ENCODE data around the gene RBMS3.
"Not testable (repeated sequence)": the region's sequence is repeated elsewhere in the genome, so short reads cannot be mapped to it uniquely, and the experiment has no call there.

The RBMS3 gene

DNA sequence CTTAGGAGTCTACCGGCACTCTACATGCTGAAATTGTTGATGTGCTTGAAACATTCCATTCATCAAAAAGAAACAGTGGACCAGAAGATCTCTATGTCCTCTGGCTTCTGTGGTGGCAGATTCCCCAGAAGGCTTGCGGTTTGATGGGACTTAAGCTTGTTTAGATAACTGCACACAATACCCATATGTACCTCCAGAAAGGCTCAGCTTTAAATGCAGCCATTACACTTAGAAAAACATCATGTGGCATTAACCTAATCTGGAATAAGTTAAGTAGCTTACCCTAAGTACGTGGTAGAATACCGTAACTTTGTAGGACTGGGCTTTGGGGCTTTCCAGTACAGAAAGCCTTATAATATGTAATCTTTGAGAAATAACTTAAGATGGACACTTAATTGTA lies 187.3 kb downstream of the RBMS3 start:
- peak; percentile 61 for DNase-seq (ENCODE audit: extremely low read depth, low read depth)
- H3K4me3 ChIP-seq (replicated peaks; ENCODE audit: low read depth, low read length) = no peak overlapping the region
- TF ChIP-seq, protein P1, sequence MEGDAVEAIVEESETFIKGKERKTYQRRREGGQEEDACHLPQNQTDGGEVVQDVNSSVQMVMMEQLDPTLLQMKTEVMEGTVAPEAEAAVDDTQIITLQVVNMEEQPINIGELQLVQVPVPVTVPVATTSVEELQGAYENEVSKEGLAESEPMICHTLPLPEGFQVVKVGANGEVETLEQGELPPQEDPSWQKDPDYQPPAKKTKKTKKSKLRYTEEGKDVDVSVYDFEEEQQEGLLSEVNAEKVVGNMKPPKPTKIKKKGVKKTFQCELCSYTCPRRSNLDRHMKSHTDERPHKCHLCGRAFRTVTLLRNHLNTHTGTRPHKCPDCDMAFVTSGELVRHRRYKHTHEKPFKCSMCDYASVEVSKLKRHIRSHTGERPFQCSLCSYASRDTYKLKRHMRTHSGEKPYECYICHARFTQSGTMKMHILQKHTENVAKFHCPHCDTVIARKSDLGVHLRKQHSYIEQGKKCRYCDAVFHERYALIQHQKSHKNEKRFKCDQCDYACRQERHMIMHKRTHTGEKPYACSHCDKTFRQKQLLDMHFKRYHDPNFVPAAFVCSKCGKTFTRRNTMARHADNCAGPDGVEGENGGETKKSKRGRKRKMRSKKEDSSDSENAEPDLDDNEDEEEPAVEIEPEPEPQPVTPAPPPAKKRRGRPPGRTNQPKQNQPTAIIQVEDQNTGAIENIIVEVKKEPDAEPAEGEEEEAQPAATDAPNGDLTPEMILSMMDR (IDR thresholded peaks at IDR 0.05; ENCODE audit: low read depth, low read length, missing control alignments) = no peak

DNA sequence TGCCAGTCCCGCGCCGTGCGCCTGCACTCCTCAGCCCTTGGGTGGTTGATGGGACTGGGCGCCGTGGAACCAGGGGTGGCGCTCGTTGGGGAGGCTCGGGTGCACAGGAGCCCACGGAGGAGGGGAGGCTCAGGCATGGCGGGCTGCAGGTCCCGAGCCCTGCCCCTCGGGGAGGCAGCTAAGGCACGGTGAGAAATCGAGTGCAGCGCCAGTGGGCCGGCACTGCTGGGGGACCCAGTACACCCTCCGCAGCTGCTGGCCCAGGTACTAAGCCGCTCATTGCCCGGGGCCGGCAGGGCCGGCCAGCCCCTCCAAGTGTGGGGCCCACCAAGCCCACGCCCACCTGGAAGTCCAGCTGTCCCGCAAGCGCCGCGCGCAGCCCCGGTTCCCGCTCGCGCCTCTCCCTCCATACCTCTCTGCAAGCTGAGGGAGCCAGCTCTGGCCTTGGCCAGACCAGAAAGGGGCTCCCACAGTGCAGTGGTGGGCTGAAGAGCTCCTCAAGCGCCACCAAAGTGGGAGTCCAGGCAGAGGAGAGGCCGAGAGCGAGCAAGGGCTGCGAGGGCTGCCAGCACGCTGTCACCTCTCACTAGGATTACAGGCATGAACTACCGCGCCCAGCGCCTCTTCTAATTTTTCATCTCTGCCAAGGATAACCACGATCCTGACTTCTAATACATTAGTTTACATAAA lies 192.8 kb downstream of the RBMS3 start:
- H3K4me3 ChIP-seq (replicated peaks; ENCODE audit: low read depth, low read length) = not testable (repeated sequence)

DNA sequence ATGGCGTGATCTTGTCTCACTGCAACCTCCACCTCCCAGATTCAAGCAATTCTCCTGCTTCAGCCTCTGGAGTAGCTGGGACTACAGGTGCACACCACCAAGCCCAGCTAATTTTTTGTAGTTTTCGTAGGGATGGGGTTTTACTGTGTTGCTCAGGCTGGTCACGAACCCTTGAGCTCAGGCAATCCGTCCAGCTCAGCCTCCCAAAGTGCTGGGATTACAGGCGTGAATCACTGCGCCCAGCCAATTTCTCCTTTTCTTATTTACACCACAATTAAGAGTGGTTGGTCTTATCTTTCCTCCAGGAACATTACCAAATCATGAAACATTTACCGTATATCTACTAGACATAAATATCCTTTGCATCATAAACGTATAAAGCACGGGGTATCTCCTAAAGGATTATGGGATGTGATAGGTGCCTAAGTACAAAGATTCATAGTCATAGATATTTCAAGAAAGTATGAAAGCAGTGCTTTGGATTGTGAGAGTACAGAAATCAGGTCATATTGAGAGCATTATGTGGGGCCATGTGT lies 194.5 kb downstream of the RBMS3 start:
- TF ChIP-seq, protein P1 (IDR thresholded peaks at IDR 0.05; ENCODE audit: low read depth, low read length, missing control alignments) = no peak
- H3K4me3 ChIP-seq (replicated peaks; ENCODE audit: low read depth, low read length) = no peak overlapping the region
- no peak for DNase-seq (ENCODE audit: extremely low read depth, low read depth)

More for the DNA sequence above, 192.8 kb downstream of the RBMS3 start:
- not testable (repeated sequence) for DNase-seq (ENCODE audit: extremely low read depth, low read depth)

DNA sequence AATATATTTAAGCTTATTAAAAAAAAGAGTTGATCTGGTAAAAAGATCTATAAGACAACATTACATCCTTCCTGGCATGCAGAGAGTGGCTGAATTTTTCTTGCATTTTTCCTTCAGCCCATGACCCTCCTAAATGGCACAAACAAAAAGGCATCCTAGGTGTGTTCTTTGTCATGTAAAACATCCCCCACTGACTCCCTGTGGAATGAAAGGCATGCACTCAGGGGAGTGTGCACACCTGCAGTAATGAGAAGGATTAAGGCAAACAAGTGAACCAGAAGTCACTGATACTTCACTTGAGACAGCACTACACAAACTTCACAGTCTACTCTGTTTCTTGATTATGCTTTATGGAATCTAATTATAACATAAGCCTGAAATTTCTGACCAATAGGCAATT lies 195.0 kb downstream of the RBMS3 start:
- no peak for DNase-seq (ENCODE audit: extremely low read depth, low read depth)
- TF ChIP-seq, protein P1 (IDR thresholded peaks at IDR 0.05; ENCODE audit: low read depth, low read length, missing control alignments) = no peak
- no peak overlapping the region for H3K4me3 ChIP-seq (replicated peaks; ENCODE audit: low read depth, low read length)

DNA sequence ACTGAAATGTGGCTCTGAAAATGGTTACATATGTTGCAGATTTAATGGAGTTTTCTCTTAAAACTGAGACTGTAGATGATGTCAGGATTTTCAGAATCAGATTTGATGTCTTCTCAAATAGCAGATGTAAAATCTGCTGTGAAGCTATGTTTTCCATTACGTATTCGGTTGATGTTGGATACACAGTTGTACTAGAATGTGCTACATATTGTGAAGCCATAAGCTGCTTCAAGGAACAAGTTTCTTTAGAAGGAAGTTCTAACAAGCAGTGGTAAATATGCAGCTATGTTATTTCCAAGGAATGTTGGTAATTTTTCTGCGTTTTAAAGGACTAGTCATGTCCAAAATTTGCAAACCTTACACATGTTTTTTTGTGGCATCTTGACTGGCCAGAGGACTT lies 197.7 kb downstream of the RBMS3 start:
- no peak for DNase-seq (ENCODE audit: extremely low read depth, low read depth)
- TF ChIP-seq, protein P1 (IDR thresholded peaks at IDR 0.05; ENCODE audit: low read depth, low read length, missing control alignments) = no peak
- no peak overlapping the region for H3K4me3 ChIP-seq (replicated peaks; ENCODE audit: low read depth, low read length)

DNA sequence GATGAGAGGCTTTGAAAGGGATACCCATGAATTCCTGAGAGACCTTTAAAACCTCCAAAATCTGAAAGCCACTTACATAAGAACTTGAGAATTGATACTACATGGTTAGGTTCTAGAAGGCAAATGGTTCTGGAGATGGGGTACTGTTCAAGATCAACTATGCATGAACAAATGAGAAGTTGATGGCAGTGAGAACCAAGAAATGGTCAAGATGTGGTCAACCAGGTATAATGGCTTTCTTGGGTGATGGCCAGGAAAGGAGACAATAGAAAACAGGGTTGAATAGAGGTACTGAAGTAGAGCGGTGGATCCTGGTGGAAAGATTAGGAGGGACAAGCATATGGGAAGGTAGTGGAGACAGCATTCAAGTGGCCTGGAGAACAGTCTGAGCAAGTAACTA lies 200.4 kb downstream of the RBMS3 start:
- no peak overlapping the region for H3K4me3 ChIP-seq (replicated peaks; ENCODE audit: low read depth, low read length)
- no peak for DNase-seq (ENCODE audit: extremely low read depth, low read depth)
- TF ChIP-seq, protein P1 (IDR thresholded peaks at IDR 0.05; ENCODE audit: low read depth, low read length, missing control alignments) = no peak

DNA sequence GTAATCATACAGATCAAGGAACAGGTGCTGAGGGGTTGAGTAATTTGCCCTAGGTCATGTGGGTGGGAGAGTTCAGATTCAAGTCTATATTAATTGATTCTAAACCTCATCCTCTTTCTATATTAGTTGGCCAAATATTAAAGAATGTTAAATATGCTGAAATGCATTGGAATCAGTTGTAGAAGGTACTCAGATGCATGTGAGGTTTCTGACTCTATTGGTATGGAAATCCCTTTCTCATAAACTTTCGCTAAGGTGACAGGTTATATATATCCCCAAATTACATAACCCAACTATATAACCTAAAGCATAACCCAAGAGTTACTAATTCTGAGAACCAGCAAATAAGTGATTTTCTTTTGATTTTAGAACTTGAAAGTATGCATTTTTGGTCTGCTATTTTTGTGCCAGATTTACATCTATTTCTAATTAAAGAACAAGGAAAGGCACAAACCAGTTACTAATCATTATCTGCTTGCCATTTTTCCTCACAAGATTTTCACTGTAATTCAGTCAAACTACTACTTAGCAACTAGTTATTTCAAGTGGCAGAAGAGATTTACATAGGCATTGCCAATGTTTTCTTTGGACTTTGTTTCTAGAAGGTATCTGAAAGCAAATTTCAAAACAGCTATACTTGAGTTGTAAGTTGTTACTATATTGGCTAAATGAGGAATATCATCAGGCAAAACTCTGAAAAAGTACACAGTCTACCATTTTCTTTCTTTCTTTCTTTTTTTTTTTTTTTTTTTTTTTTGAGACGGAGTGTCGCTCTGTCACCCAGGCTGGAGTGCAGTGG lies 201.3 kb downstream of the RBMS3 start:
- no peak overlapping the region for H3K4me3 ChIP-seq (replicated peaks; ENCODE audit: low read depth, low read length)
- TF ChIP-seq, protein P1 (IDR thresholded peaks at IDR 0.05; ENCODE audit: low read depth, low read length, missing control alignments) = no peak
- no peak for DNase-seq (ENCODE audit: extremely low read depth, low read depth)

All from HFF-Myc (cell line).